Hypothalamus (tissue), 51 donors: ENCODE results near the gene DEAF1.
"Not testable (repeated sequence)": the region's sequence is repeated elsewhere in the genome, so short reads cannot be mapped to it uniquely, and the experiment has no call there.

Experiments
- DNase-seq, 51 donors: peaks; one replicate each; lab custom pipeline; 2025; lab: John Stamatoyannopoulos, UW

The DEAF1 gene

GRCh38 chr11:653837-654236 is 41.2 kb downstream of the DEAF1 start:
- no peak for DNase-seq

DNA sequence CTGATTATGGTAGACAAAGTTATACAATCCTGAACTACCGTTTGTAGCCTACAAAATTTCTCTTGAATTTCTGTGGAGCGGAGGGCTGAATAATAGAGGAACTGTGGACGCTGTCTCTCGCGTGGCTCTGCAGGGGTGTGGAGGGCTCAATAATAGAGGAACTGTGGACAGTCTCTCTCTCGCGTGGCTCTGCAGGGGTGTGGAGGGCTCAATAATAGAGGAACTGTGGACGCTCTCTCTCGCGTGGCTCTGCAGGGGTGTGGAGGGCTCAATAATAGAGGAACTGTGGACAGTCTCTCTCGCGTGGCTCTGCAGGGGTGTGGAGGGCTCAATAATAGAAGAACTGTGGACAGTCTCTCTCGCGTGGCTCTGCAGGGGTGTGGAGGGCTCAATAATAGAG is 41.9 kb downstream of the DEAF1 start:
- not testable (repeated sequence) for DNase-seq

- no peak for DNase-seq
These were observed 44.5 kb downstream of the DEAF1 start for GRCh38 chr11:650482-650881.

DNA sequence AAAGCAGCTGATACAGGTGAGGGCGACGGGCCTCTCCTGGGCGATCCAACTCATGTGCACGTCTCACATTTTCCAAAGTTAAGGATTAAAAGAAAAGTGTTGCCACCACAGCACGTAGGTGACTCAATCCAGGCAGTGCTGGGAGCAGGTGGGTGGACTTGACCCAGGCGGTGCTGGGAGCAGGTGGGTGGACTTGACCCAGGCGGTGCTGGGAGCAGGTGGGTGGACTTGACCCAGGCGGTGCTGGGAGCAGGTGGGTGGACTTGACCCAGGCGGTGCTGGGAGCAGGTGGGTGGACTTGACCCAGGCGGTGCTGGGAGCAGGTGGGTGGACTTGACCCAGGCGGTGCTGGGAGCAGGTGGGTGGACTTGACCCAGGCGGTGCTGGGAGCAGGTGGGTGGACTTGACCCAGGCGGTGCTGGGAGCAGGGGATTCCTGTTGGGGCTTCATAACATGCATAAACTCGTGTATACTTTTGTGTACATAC is 47.3 kb downstream of the DEAF1 start:
- DNase-seq = not testable (repeated sequence)

DNA sequence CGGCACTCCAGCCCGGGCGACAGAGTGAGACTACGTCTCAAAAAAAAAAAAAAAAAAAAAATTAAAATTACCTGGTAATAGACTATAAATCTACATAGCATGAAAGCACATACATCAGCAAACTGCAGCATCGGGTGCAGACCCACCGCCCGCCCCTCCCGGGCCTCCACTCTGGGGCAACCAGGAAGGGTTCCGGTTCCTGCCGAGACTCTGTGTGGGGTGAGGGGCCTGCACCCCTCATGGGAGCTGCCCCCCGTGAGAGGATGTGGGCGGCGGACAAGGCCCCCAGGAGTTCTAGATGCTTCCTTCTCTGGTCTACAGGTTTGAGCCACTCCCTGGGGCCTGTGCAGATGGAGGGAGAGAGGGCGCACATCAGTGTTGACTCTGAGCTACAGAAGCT is 48.8 kb downstream of the DEAF1 start:
- DNase-seq = no peak

GRCh38 chr11:645536-645935 is 49.5 kb downstream of the DEAF1 start:
- DNase-seq = peak in 2 of 51 donors; percentile 22 to 56

DNA sequence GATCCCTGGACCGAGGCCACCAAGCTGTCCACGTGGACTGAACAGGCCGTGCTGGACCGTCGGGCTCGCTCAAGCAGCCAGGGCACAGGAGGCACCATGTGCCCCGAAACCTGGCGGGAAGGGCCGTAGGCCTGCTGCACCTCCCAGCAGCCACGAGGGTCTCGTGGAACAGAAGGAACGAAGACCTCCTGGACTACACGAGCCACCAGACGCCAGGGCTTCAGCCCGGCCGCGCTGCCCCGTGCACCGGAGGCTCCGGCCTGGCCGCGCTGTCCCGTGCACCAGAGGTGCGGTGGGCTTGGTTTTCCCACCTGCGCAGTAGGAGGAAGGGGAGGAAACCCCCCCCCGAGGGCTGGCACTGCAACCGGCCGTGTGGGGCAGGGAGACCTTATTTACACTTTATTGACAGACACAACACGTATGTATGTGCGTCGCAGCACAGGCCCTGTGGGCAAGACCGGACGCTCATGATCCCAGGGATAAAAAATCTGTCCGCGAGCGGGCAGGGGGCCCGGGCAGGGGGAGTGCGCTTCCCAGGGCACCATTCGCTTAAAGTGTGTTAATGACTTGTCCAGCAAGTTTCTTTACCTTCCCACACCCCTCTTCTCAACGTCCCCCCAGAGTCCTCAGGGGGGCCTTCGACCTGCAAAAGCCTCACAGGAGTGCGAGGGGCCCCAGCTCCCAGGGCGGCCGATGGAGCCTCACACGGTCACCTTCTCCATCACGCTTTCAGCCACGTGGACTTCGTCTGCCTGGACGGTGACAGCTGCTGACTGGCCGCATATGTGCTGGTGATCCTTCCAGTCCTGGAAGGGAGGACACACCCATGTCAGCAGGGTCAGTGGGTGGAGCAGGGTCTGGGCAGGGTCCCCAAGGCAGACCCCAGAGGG is 50.9 kb downstream of the DEAF1 start:
- DNase-seq = no peak

GRCh38 chr11:643366-643765 is 51.7 kb downstream of the DEAF1 start:
- no peak for DNase-seq

- DNase-seq = no peak
These were observed 53.1 kb downstream of the DEAF1 start for GRCh38 chr11:641806-642370.

- no peak for DNase-seq
These were observed 54.9 kb downstream of the DEAF1 start for GRCh38 chr11:640021-640706.

GRCh38 chr11:639332-639955 is 55.6 kb downstream of the DEAF1 start:
- no peak for DNase-seq

DNA sequence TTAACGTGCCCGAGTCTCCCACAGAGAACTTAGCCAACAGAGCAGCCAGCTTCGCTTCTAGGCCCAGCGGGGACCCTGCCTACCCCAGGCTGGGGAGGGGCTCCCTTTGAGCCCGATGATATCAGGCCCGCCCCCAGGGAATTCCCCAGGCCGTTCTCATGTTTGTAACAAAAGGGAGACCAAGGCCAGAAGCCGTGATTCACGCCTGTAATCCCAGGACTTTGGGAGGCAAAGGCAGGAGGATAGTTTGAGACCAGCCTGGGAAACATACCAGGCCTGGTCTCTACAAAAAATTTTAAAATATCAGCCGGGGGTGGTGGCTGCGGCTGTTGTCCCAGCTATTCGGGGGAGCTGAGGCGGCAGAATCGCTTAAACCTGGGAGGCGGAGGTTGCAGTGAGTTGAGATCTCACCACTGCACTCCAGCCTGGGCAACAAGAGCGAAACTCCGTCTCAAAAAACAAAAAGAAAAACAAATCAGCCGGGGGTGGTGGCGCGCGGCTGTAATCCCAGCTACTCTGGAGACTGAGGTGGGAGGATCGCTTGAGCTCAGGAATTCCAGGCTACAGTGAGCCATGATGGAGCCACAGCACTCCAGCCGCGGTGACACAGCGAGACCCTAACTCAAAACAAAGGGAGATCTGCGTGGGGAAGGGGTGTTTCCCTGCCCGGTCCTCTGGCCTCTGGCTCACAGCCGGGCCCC is 56.2 kb downstream of the DEAF1 start:
- DNase-seq = no peak

- DNase-seq = no peak
These were observed 57.2 kb downstream of the DEAF1 start for GRCh38 chr11:637593-638521.

GRCh38 chr11:637333-637592 is 57.8 kb downstream of the DEAF1 start:
- DNase-seq = no peak

- peak in 2 of 51 donors; percentile 21 to 37 for DNase-seq
These were observed 58.3 kb downstream of the DEAF1 start, which contains the start of gene DRD4 for GRCh38 chr11:636511-637332. DRD4 (plus strand) TSS chr11:637269; CDS start chr11:637305, 36 bp downstream.

DNA sequence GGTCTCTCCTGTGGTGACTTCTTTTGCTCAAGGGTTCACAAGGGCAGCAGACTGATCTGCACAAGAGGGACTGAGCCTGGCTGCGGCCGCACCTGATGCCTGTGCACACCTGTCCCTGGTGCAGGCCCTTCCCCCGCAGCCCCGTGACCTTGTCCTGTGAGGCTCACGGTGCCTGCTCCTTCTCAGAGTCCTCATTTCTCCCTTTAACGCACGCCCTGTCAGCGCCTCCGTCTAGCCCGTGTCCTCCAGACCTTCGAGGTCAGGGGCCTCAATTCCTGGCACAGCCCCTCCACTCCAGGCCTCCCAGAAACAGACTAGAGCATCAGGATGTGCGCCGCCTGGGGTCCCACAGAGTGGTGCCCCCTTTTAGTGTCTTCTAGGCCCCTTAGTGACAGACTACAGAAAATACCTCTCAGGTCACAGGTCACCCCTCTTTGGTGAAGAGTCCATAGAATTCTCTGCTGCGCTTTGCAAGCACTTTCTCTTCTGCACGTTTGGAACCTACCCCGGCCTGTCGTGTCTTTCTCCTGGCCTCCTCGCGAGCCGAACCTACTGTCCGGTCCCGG is 59.0 kb downstream of the DEAF1 start:
- no peak for DNase-seq

- no peak for DNase-seq
These were observed 64.2 kb downstream of the DEAF1 start for GRCh38 chr11:630871-631270.

DNA sequence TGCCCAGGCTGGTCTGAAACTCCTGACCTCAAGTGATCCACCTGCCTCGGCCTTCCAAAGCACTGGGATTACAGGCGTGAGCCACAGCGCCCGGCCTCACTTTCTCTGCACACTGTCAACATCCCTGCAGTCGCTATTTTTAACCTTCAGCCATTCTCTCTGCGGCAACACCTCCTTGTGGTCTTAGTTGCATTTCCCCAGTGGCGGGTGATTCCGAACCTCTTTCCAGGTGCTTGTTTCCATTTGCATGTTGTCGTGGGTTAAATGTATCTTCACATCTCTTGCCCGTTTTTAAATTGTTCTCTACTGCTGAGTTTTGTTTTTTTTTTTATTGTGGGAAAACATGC is 65.8 kb downstream of the DEAF1 start:
- no peak for DNase-seq
